CD4-positive, alpha-beta T cell treated with Interleukin-15 for 1 hour (primary cell): Measurements from ENCODE around the gene POU2F1.
"Not testable (repeated sequence)": the region's sequence is repeated elsewhere in the genome, so short reads cannot be mapped to it uniquely, and the experiment has no call there.

ENCODE experiments used
- DNase-seq: peaks from one replicate; pipeline ENCODE4 v3.0.0-alpha.2; 2020

Gene POU2F1

DNA sequence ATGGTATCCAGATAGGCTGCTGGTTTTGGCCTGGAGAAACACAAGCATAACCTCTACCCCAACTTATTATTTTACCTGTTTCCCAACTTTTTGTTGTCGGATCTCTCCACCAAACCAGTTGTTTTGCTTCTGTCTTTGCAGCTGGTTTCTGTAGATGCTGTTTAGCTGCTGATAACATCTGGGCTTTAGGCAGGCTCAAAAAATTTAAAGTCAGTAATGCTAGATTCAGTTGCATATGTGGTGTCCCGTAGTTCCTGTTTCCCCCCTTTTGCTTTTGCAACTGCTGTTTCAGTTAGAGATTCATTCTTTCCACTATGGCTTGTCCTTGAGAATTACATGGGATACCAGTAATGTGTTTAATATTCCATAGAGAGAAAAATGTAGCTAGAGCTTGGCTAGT lies 98.5 kb downstream of the POU2F1 start:
- not testable (repeated sequence) for DNase-seq

DNA sequence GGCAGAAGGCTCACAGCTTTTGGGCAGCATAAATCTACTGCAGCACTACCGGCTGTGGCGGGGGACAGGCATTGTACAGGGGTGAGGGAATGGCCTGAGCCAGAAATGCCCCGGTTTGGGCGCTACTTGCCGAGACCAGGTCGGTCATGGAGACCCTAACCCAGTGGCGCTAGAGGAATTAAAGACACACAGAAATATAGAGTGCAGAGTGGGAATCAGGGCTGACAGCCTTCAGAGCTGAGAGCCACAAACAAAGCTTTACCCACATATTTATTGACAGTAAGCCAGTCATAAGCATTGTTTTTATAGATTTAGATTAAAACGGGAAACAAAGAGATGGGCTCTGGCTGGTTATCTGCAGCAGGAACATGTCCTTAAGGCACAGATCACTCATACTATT lies 101.8 kb downstream of the POU2F1 start:
- DNase-seq, result no peak

GRCh38 chr1:167325151-167325550 lies 104.5 kb downstream of the POU2F1 start:
- no peak for DNase-seq

- DNase-seq, result no peak
These were observed 107.7 kb downstream of the POU2F1 start for GRCh38 chr1:167328306-167328815.

GRCh38 chr1:167328816-167329483 lies 108.3 kb downstream of the POU2F1 start:
- DNase-seq, result no peak

DNA sequence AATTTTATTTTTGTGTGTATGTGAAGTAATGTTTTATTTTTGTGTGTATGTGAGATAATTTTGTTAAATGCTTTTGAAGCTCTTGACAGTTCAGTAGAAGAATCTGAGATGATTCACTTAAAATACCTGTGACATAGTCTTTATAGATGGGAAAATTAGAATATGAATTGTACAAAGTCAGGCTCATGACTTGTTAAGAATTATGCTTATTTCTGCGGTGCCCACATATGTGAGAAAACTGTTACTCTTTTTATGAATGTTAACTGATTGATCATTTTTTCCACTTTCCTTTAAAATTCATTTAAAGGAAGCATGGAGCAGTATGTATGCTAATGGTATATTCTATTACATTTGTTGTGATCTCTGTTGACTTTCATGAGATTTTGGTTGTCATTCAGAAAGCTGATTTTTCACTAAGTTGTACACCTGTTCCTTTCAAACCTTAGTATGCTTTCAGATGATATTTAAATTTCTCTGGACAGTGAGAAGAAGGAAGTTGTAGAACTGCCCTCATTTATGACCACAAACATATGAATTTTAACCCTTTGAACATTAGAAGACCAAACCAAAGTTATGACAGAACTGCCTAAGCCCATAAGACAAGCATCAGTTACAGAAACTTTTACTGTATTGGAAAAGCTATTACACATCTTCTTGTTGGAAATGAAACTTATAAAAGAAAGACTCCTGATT lies 110.1 kb downstream of the POU2F1 start:
- no peak for DNase-seq

GRCh38 chr1:167331650-167332049 lies 111.0 kb downstream of the POU2F1 start:
- no peak for DNase-seq

DNA sequence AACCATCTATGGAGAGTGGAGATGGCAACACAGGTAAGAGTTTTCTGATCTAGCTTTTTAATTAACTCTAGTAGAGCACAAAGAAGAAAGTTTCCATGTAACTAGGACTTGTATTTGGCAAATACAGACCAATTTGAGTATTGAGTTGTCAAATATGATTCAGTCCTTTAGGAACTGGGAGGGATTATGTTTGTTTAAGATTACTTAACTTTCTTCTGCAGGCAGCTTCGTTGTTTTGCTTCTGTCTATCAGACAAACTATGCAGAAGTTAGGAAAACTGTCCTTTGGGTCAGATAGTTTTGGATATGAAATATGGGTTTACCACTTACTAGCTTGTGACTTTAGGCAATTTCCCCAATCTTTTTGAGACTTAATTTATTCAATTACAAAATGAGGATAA lies 111.8 kb downstream of the POU2F1 start:
- no peak for DNase-seq

DNA sequence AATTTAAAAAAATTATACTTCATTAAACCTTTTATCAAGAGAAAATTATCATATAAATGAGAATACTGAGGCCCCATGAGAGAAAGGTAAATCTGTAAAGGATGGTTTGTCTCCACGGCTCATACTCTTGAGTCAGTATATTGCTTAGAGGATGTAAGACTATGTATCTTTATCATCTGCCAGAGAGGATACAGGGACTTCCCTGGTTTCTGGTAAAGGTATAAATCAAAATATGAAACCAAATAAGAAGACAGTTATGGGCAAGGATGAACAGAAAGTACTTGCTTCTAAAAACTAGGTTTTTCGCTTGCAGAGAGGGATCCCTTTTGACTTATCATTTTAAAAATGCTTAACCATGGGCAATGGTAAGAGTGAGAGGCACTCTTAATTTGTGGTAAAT lies 112.4 kb downstream of the POU2F1 start:
- no peak for DNase-seq

GRCh38 chr1:167333703-167334102 lies 113.0 kb downstream of the POU2F1 start:
- DNase-seq, result no peak

DNA sequence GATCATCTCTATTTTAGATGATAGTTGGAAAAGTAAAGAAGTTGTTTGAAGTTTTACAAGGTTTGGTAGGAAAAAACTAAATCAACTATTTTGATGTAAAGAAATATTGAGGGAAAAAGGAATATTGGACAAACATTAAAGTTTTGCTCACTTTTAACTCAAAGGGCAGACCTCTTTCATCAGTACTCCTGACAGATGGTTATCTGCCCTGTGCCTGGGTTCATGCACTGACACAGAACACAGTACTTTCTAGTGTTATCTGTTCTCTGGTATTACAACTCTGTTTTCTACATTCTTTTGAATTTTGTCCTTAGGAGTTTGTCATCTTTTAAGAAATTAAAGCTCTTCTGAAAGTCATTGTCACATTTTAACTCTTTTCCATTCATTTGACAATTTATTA lies 118.7 kb downstream of the POU2F1 start:
- DNase-seq, result no peak

- no peak for DNase-seq
These were observed 122.2 kb downstream of the POU2F1 start for GRCh38 chr1:167342846-167343245.

- DNase-seq, result no peak
These were observed 123.4 kb downstream of the POU2F1 start for GRCh38 chr1:167344112-167344511.

DNA sequence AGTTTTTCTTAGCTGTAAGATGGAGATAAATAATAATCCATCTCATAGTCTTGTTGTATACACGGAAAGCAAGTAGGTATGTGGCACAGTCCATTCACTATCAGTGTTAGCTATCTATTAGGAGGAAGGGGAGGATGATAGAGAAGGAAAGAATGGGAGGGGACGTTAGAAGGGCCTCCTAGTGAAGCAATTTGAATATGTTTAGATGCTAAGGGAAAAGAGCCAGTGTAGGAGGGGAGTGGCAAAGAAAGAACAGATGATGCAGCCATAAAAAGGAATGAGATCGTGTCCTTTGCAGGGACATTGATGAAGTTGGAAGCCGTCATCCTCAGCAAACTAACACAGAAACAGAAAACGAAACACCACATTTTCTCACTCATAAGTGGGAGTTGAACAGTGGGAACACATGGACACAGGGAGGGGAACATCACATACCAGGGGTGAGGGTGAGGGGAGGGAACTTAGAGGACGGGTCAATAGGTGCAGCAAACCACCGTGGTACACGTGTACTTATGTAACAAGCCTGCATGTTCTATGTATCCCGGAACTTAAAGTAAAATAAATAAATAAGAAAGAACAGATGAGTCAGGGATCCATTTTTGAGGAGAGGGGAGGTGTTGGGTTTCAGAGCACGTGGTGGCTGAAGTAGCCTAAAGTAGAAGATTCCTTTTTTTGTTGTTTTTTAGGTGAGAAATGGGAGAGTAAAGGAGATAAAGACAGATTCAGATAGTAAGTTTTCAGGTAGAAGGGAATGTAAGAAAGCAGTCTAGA lies 124.1 kb downstream of the POU2F1 start:
- no peak for DNase-seq

- DNase-seq, result no peak
These were observed 124.7 kb downstream of the POU2F1 start for GRCh38 chr1:167345386-167345733.

GRCh38 chr1:167357305-167357704 lies 136.6 kb downstream of the POU2F1 start:
- DNase-seq, result no peak

DNA sequence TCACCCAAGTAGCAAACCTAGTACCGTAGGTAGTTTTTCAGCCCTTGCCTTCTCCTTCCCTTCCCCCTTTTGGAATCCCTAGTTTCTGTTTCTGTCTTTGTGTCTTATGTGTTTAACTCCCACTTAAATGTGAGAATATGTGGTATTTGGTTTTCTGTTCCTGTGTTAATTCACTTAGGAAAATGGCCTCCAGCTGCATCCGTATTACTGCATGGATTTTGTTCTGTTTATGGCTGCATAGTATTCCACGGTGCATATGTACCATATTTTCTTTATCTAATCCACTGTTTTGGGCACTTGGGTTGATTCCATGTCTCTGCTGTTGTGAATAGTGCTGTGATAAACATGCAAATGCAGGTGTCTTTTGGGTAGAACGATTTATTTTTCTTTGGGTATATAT lies 138.6 kb downstream of the POU2F1 start:
- no peak for DNase-seq

DNA sequence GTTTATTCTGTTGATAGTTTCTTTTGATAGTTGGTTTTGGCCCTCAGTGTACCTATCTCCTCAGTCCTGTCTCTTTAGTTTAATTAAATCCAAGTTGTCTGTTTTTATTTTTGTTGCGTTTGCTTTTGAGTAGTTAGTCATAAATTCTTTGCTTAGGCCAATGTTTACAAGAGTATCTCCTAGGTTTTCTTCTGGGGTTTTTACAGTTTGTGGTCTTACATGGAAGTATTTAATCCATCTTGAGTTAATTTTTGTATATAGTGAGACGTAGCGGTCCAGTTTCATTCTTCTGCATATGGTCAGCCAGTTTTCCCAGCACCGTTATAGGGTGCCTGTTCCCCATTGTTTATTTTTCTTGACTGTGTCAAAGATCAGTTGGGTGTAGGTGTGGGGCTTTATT lies 139.4 kb downstream of the POU2F1 start:
- DNase-seq, result no peak

DNA sequence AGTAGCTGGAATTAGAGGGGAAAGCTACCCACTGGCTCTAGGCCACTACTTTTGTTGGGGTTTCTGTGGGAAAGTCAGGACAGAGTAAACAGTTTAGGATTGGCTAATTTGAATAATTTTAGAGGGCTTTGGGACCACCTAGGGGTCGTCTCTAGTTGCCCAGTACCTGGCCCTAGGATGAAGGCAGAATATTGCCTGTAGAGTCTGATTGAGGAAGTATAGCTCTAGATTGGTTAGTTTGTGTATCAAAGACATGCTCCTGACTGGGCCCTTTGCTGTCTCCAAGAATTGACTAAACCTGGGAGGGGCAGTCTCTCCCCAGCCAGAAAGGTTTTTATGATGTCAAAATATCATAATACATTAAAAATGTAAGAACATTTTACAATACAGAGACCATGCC lies 142.0 kb downstream of the POU2F1 start:
- no peak for DNase-seq

GRCh38 chr1:167364826-167365225 lies 144.1 kb downstream of the POU2F1 start:
- no peak for DNase-seq

- no peak for DNase-seq
These were observed 144.7 kb downstream of the POU2F1 start for GRCh38 chr1:167365360-167365759.

DNA sequence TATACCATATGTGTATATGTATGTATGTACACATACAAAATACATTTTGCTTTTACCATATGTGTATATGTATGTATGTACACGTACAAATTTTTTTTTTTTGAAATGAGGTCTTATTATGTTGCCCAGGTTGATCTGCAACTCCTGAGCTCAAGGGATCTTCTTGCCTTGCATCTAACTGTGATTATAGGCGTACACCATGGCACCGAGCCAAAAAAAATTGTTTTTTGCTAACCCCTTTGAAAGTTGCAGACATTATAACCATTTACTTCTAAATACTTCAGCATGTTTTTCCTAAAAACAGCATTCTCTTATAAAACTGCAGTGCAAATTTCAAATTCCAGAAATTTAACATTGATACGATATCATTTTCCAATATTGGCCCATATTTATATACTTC lies 147.0 kb downstream of the POU2F1 start:
- DNase-seq, result no peak

DNA sequence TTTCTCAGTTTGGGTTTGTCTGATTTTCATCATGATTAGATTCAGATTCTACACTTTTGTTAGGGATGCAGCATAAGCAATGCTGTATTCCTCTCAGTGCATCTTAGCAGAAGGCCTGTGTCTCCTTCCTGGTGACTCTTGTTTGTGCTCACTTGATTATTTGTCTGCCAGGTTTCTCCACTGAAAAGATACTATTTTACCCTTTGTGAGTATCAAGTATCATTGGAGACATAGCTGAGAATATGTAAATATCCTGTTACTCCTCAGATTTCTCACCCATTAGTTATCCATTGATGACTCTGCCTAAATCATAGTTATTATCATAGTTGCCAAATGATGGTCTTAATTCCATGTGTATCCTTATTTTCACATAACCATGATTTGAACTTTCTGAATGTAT lies 148.5 kb downstream of the POU2F1 start:
- no peak for DNase-seq

- DNase-seq, result no peak
These were observed 149.2 kb downstream of the POU2F1 start for GRCh38 chr1:167369933-167370332.
